OCI-LY3 (cell line): ENCODE measurements around the gene C10orf95.

Experiments
- EZH2phosphoT487 ChIP-seq: fragments of 200-600 bp; shearing (Covaris generic); IDR thresholded peaks from 2 replicates; pipeline ENCODE4 v1.6.1; 2018; ENCODE audit warnings: antibody characterized with exemption, mixed run types, low read depth
- TF ChIP-seq, protein P1 (sequence below): fragments of 200-600, 300-600 bp; sonication (generic); IDR thresholded peaks from 2 replicates; pipeline ENCODE4 v1.5.1; 2014; ENCODE audit warnings: antibody characterized with exemption, low read length, low read depth

DNA sequence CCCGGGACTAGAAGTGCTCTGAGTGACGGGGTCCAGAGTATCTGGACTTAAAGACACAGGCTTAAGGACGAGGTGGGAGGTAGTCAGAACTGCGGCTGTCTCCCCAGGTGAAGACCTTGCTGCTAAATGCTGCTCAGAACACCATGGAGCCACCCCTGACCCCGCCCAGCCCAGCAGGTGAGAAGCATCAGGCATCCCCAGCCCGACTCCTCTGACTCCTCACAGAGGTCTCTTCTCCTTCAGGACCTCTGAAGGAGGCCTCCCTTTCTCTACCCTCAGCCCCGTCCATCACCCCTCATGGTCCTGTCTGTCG is 50.0 kb downstream of the C10orf95 start:
- TF ChIP-seq, protein P1, sequence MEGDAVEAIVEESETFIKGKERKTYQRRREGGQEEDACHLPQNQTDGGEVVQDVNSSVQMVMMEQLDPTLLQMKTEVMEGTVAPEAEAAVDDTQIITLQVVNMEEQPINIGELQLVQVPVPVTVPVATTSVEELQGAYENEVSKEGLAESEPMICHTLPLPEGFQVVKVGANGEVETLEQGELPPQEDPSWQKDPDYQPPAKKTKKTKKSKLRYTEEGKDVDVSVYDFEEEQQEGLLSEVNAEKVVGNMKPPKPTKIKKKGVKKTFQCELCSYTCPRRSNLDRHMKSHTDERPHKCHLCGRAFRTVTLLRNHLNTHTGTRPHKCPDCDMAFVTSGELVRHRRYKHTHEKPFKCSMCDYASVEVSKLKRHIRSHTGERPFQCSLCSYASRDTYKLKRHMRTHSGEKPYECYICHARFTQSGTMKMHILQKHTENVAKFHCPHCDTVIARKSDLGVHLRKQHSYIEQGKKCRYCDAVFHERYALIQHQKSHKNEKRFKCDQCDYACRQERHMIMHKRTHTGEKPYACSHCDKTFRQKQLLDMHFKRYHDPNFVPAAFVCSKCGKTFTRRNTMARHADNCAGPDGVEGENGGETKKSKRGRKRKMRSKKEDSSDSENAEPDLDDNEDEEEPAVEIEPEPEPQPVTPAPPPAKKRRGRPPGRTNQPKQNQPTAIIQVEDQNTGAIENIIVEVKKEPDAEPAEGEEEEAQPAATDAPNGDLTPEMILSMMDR: no peak
- no peak for TF ChIP-seq EZH2phosphoT487
